ENCODE measurements around the gene RANBP2. TPM values are rescaled to one million over a fixed set of nuclear protein-coding genes. Genes with fewer than 3 reads are reported as not detected.

The RANBP2 gene
- polyA plus RNA-seq, 1 donor from 2014 or later, result 38.8 TPM

DNA sequence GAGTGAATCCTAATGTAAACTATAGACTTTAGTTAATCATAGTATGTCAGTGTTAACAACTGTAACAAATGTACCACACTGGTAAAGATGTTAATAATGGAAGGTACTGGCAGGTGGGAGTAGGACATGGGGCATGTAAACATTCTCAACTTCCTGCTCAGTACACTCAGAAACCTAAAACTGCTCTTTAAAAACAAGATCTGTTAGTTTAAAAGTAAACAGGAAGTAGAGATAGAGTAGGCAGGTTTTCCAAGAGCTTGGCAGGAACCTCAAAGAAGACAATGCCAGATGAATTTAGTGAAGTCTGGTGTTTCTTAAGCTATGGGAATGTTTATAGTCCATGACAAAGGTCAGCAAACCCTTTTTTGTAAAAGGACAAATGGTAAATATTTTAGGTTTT lies 113.9 kb downstream of the RANBP2 start:
- Histone ChIP-seq H2AFZ (ENCODE audit: low read depth, low read length) (no peak overlapping the region), H3K9me3 (ENCODE audit: low read length) (peaks cover 4% of the 10 kb centered on the region), H3K36me3 (ENCODE audit: insufficient read depth, low read length) (peaks cover 4% of the 10 kb centered on the region), H3F3A (ENCODE audit: insufficient read depth, low read length, poor library complexity, severe bottlenecking) (no peaks in the 10 kb centered on the region), H3K4me2 (ENCODE audit: low read length) (no peak overlapping the region), H3K9me2 (ENCODE audit: insufficient read depth, low read length) (no peaks in the 10 kb centered on the region), H3K9ac (ENCODE audit: low read length) (no peak overlapping the region), H4K20me1 (ENCODE audit: insufficient read depth) (no peaks in the 10 kb centered on the region), H3K79me2 (replicated peaks; ENCODE audit: insufficient read depth, low read length) (no peaks in the 10 kb centered on the region), H3K27me3 (ENCODE audit: insufficient read depth, low read depth, low read length) (no peaks in the 10 kb centered on the region), H3K27ac (ENCODE audit: low read length) (no peak overlapping the region), H3K4me3 (ENCODE audit: low read length) (no peak overlapping the region)
- TF ChIP-seq REST (IDR thresholded peaks at IDR 0.05; ENCODE audit: borderline replicate concordance) (no peak), TAF1 (IDR thresholded peaks at IDR 0.05; ENCODE audit: low read depth) (no peak), POLR2AphosphoS5 (IDR thresholded peaks at IDR 0.05) (no peak), SMC3 (conservative IDR thresholded peaks at IDR 0.05; ENCODE audit: poor library complexity) (no peak), EP300 (conservative IDR thresholded peaks at IDR 0.05; ENCODE audit: poor library complexity, severe bottlenecking) (no peak), EZH2 (IDR thresholded peaks at IDR 0.05; ENCODE audit: borderline replicate concordance, insufficient read depth, low read length, poor library complexity, severe bottlenecking) (no peak), RAD21 (conservative IDR thresholded peaks at IDR 0.05) (no peak), MXI1 (conservative IDR thresholded peaks at IDR 0.05; ENCODE audit: poor library complexity, severe bottlenecking) (no peak)
- TF ChIP-seq, protein P1, sequence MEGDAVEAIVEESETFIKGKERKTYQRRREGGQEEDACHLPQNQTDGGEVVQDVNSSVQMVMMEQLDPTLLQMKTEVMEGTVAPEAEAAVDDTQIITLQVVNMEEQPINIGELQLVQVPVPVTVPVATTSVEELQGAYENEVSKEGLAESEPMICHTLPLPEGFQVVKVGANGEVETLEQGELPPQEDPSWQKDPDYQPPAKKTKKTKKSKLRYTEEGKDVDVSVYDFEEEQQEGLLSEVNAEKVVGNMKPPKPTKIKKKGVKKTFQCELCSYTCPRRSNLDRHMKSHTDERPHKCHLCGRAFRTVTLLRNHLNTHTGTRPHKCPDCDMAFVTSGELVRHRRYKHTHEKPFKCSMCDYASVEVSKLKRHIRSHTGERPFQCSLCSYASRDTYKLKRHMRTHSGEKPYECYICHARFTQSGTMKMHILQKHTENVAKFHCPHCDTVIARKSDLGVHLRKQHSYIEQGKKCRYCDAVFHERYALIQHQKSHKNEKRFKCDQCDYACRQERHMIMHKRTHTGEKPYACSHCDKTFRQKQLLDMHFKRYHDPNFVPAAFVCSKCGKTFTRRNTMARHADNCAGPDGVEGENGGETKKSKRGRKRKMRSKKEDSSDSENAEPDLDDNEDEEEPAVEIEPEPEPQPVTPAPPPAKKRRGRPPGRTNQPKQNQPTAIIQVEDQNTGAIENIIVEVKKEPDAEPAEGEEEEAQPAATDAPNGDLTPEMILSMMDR (IDR thresholded peaks at IDR 0.05; ENCODE audit: poor library complexity, severe bottlenecking), result no peak

GRCh38 chr2:108834620-108835019 lies 115.3 kb downstream of the RANBP2 start:
- H4K20me1 ChIP-seq (ENCODE audit: insufficient read depth), result no peaks in the 10 kb centered on the region
- H2AFZ ChIP-seq (ENCODE audit: low read depth, low read length), result no peak overlapping the region
- H3K4me3 ChIP-seq (ENCODE audit: low read length), result no peak overlapping the region
- H3K79me2 ChIP-seq (replicated peaks; ENCODE audit: insufficient read depth, low read length), result no peaks in the 10 kb centered on the region
- H3K9ac ChIP-seq (ENCODE audit: low read length), result no peak overlapping the region
- H3K4me2 ChIP-seq (ENCODE audit: low read length), result no peak overlapping the region
- H3K9me3 ChIP-seq (ENCODE audit: low read length), result peaks cover 4% of the 10 kb centered on the region
- TF ChIP-seq EZH2 (IDR thresholded peaks at IDR 0.05; ENCODE audit: borderline replicate concordance, insufficient read depth, low read length, poor library complexity, severe bottlenecking), result no peak
- TF ChIP-seq REST (IDR thresholded peaks at IDR 0.05; ENCODE audit: borderline replicate concordance), result no peak
- no peak for TF ChIP-seq EP300 (conservative IDR thresholded peaks at IDR 0.05; ENCODE audit: poor library complexity, severe bottlenecking)
- TF ChIP-seq RAD21 (conservative IDR thresholded peaks at IDR 0.05), result no peak
- TF ChIP-seq POLR2AphosphoS5 (IDR thresholded peaks at IDR 0.05), result no peak
- H3K36me3 ChIP-seq (ENCODE audit: insufficient read depth, low read length), result peaks cover 4% of the 10 kb centered on the region
- no peaks in the 10 kb centered on the region for H3K27me3 ChIP-seq (ENCODE audit: insufficient read depth, low read depth, low read length)
- no peaks in the 10 kb centered on the region for H3F3A ChIP-seq (ENCODE audit: insufficient read depth, low read length, poor library complexity, severe bottlenecking)
- H3K9me2 ChIP-seq (ENCODE audit: insufficient read depth, low read length), result no peaks in the 10 kb centered on the region
- no peak overlapping the region for H3K27ac ChIP-seq (ENCODE audit: low read length)
